ENCODE data around the gene FAM9A.
"Not testable (repeated sequence)": the region's sequence is repeated elsewhere in the genome, so short reads cannot be mapped to it uniquely, and the experiment has no call there.

The FAM9A gene

DNA sequence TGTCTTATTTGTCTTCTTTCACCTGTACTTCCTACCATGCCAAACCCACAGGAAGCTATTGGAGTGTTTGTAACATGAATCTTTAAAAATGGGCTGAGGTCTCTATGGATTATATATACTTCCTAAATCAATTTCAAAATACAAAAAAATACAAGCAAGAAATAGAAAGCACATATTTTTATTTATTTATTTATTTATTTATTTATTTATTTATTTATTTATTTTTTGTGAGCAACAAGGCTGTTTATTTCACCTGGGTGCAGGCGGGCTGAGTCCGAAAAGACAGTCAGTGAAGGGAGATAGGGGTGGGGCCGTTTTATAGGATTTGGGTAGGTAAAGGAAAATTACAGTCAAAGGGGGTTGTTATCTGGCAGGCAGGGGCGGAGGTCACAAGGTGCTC is 19.3 kb downstream of the FAM9A start:
- H3K4me3 ChIP-seq (ENCODE audit: low read length in 2 of 2); H3K79me1 ChIP-seq (ENCODE audit: low read depth, low read length); H3K27ac ChIP-seq (replicated peaks; ENCODE audit: low read length); H2BK12ac ChIP-seq (ENCODE audit: low read length); H2AK5ac ChIP-seq (ENCODE audit: low read depth, low read length); DNase-seq (ENCODE audit: low spot score); H4K91ac ChIP-seq (ENCODE audit: low read depth, low read length, poor library complexity); H2BK15ac ChIP-seq (ENCODE audit: low read length); H3K36me3 ChIP-seq (replicated peaks in 1 of 2; ENCODE audit: control insufficient read depth in 2 of 2, insufficient read depth in 2 of 2, low read length in 2 of 2); H3K27me3 ChIP-seq (ENCODE audit: control insufficient read depth in 3 of 3, insufficient read depth in 3 of 3, low read depth in 1 of 3, low read length in 3 of 3); H3K4me1 ChIP-seq (ENCODE audit: control insufficient read depth in 2 of 2, insufficient read depth in 1 of 2, low read depth in 1 of 2, low read length in 2 of 2); H2AFZ ChIP-seq (ENCODE audit: low read length); H3K9ac ChIP-seq (ENCODE audit: low read depth, low read length, poor library complexity); H3K9me3 ChIP-seq (replicated peaks in 1 of 2; ENCODE audit: control insufficient read depth in 2 of 2, insufficient read depth in 1 of 2, low read depth in 1 of 2, low read length in 2 of 2); H4K8ac ChIP-seq (ENCODE audit: low read depth, low read length); H3K4ac ChIP-seq (ENCODE audit: low read length); H3K4me2 ChIP-seq (ENCODE audit: insufficient read depth, low read length, poor library complexity, severe bottlenecking); H2BK120ac ChIP-seq (ENCODE audit: low read depth, low read length); H2BK5ac ChIP-seq (ENCODE audit: low read length); H3K18ac ChIP-seq (ENCODE audit: low read length); H3K23ac ChIP-seq (ENCODE audit: low read depth, low read length, poor library complexity); H3K14ac ChIP-seq (ENCODE audit: low read length): not testable (repeated sequence)
- no CpG with 5 or more reads among the region's 4 CpGs for WGBS, 2 donors (ENCODE audit: extremely low coverage in 2 of 2, insufficient read length in 2 of 2, insufficient replicate concordance in 1 of 2)

- DNase-seq (ENCODE audit: low spot score) = no peak
- no peak overlapping the region for H3K27ac ChIP-seq (replicated peaks; ENCODE audit: low read length)
- no peak overlapping the region for H4K8ac ChIP-seq (ENCODE audit: low read depth, low read length)
- H2AK5ac ChIP-seq (ENCODE audit: low read depth, low read length) = no peak overlapping the region
- H3K4me3 ChIP-seq (ENCODE audit: low read length in 2 of 2) = no peak overlapping the region
- H3K4ac ChIP-seq (ENCODE audit: low read length) = no peak overlapping the region
- H2BK120ac ChIP-seq (ENCODE audit: low read depth, low read length) = no peak overlapping the region
- no peak overlapping the region for H4K91ac ChIP-seq (ENCODE audit: low read depth, low read length, poor library complexity)
- no peak overlapping the region for H2AFZ ChIP-seq (ENCODE audit: low read length)
- H2BK15ac ChIP-seq (ENCODE audit: low read length) = no peak overlapping the region
- no peak overlapping the region for H2BK12ac ChIP-seq (ENCODE audit: low read length)
- no peak overlapping the region for H2BK5ac ChIP-seq (ENCODE audit: low read length)
- no peaks in the 10 kb centered on the region for H3K79me1 ChIP-seq (ENCODE audit: low read depth, low read length)
- H3K23ac ChIP-seq (ENCODE audit: low read depth, low read length, poor library complexity) = no peak overlapping the region
- peaks cover 0 to 2% (median 0%) of the 10 kb centered on the region in 3 experiments for H3K27me3 ChIP-seq (ENCODE audit: control insufficient read depth in 3 of 3, insufficient read depth in 3 of 3, low read depth in 1 of 3, low read length in 3 of 3)
- no peaks in the 10 kb centered on the region for H3K36me3 ChIP-seq (replicated peaks in 1 of 2; ENCODE audit: control insufficient read depth in 2 of 2, insufficient read depth in 2 of 2, low read length in 2 of 2)
- no peak overlapping the region for H3K14ac ChIP-seq (ENCODE audit: low read length)
- H3K18ac ChIP-seq (ENCODE audit: low read length) = no peak overlapping the region
- H3K9me3 ChIP-seq (replicated peaks in 1 of 2; ENCODE audit: control insufficient read depth in 2 of 2, insufficient read depth in 1 of 2, low read depth in 1 of 2, low read length in 2 of 2) = no peaks in the 10 kb centered on the region
- no CpG with 5 or more reads among the region's 5 CpGs for WGBS, 2 donors (ENCODE audit: extremely low coverage in 2 of 2, insufficient read length in 2 of 2, insufficient replicate concordance in 1 of 2)
- H3K4me2 ChIP-seq (ENCODE audit: insufficient read depth, low read length, poor library complexity, severe bottlenecking) = no peak overlapping the region
- H3K4me1 ChIP-seq (ENCODE audit: control insufficient read depth in 2 of 2, insufficient read depth in 1 of 2, low read depth in 1 of 2, low read length in 2 of 2) = no peaks in the 10 kb centered on the region
- H3K9ac ChIP-seq (ENCODE audit: low read depth, low read length, poor library complexity) = no peak overlapping the region
These were observed 28.1 kb downstream of the FAM9A start for GRCh38 chrX:8773117-8773516.

GRCh38 chrX:8760021-8760420 is 41.2 kb downstream of the FAM9A start:
- Histone ChIP-seq H2BK15ac (ENCODE audit: low read length) (no peak overlapping the region), H2AFZ (ENCODE audit: low read length) (no peak overlapping the region), H3K79me1 (ENCODE audit: low read depth, low read length) (no peaks in the 10 kb centered on the region), H3K9me3 (replicated peaks in 1 of 2; ENCODE audit: control insufficient read depth in 2 of 2, insufficient read depth in 1 of 2, low read depth in 1 of 2, low read length in 2 of 2) (no peaks in the 10 kb centered on the region), H2AK5ac (ENCODE audit: low read depth, low read length) (no peak overlapping the region), H3K4me3 (ENCODE audit: low read length in 2 of 2) (no peak overlapping the region), H3K4me2 (ENCODE audit: insufficient read depth, low read length, poor library complexity, severe bottlenecking) (no peak overlapping the region), H3K18ac (ENCODE audit: low read length) (no peak overlapping the region), H3K4ac (ENCODE audit: low read length) (no peak overlapping the region), H3K27ac (replicated peaks; ENCODE audit: low read length) (no peak overlapping the region), H4K91ac (ENCODE audit: low read depth, low read length, poor library complexity) (no peak overlapping the region), H3K4me1 (ENCODE audit: control insufficient read depth in 2 of 2, insufficient read depth in 1 of 2, low read depth in 1 of 2, low read length in 2 of 2) (no peaks in the 10 kb centered on the region), H3K23ac (ENCODE audit: low read depth, low read length, poor library complexity) (no peak overlapping the region), H3K36me3 (replicated peaks in 1 of 2; ENCODE audit: control insufficient read depth in 2 of 2, insufficient read depth in 2 of 2, low read length in 2 of 2) (no peaks in the 10 kb centered on the region), H3K27me3 (ENCODE audit: control insufficient read depth in 3 of 3, insufficient read depth in 3 of 3, low read depth in 1 of 3, low read length in 3 of 3) (no peaks in the 10 kb centered on the region), H3K14ac (ENCODE audit: low read length) (no peak overlapping the region), H3K9ac (ENCODE audit: low read depth, low read length, poor library complexity) (no peak overlapping the region), H4K8ac (ENCODE audit: low read depth, low read length) (no peak overlapping the region), H2BK5ac (ENCODE audit: low read length) (no peak overlapping the region), H2BK120ac (ENCODE audit: low read depth, low read length) (no peak overlapping the region), H2BK12ac (ENCODE audit: low read length) (no peak overlapping the region)
- WGBS, 2 donors (ENCODE audit: extremely low coverage in 2 of 2, insufficient read length in 2 of 2, insufficient replicate concordance in 1 of 2) = no CpG with 5 or more reads among the region's 2 CpGs
- no peak for DNase-seq (ENCODE audit: low spot score)

- H3K27ac ChIP-seq (replicated peaks; ENCODE audit: low read length); H3K9me3 ChIP-seq (replicated peaks in 1 of 2; ENCODE audit: control insufficient read depth in 2 of 2, insufficient read depth in 1 of 2, low read depth in 1 of 2, low read length in 2 of 2); H4K8ac ChIP-seq (ENCODE audit: low read depth, low read length); H3K4ac ChIP-seq (ENCODE audit: low read length); H3K14ac ChIP-seq (ENCODE audit: low read length); H3K4me3 ChIP-seq (ENCODE audit: low read length in 2 of 2); H2BK5ac ChIP-seq (ENCODE audit: low read length); H3K4me2 ChIP-seq (ENCODE audit: insufficient read depth, low read length, poor library complexity, severe bottlenecking); H3K23ac ChIP-seq (ENCODE audit: low read depth, low read length, poor library complexity); H2BK12ac ChIP-seq (ENCODE audit: low read length); H2BK120ac ChIP-seq (ENCODE audit: low read depth, low read length); H4K91ac ChIP-seq (ENCODE audit: low read depth, low read length, poor library complexity); H3K4me1 ChIP-seq (ENCODE audit: control insufficient read depth in 2 of 2, insufficient read depth in 1 of 2, low read depth in 1 of 2, low read length in 2 of 2); H2BK15ac ChIP-seq (ENCODE audit: low read length); H2AK5ac ChIP-seq (ENCODE audit: low read depth, low read length); H3K36me3 ChIP-seq (replicated peaks in 1 of 2; ENCODE audit: control insufficient read depth in 2 of 2, insufficient read depth in 2 of 2, low read length in 2 of 2); H3K9ac ChIP-seq (ENCODE audit: low read depth, low read length, poor library complexity); H3K27me3 ChIP-seq (ENCODE audit: control insufficient read depth in 3 of 3, insufficient read depth in 3 of 3, low read depth in 1 of 3, low read length in 3 of 3); H3K18ac ChIP-seq (ENCODE audit: low read length); H3K79me1 ChIP-seq (ENCODE audit: low read depth, low read length); H2AFZ ChIP-seq (ENCODE audit: low read length); DNase-seq (ENCODE audit: low spot score): not testable (repeated sequence)
- WGBS, 2 donors (ENCODE audit: extremely low coverage in 2 of 2, insufficient read length in 2 of 2, insufficient replicate concordance in 1 of 2) = no CpG with 5 or more reads among the region's 5 CpGs
These were observed 42.5 kb downstream of the FAM9A start for GRCh38 chrX:8758706-8759105.

All from neuronal stem cell (in vitro differentiated cells).